ENCODE results near the gene HMGCL. TPM values are rescaled to one million over a fixed set of nuclear protein-coding genes. Genes with fewer than 3 reads are reported as not detected.

HMGCL gene
- total RNA-seq, 2 donors from 2014 or later = 18.9 to 21.1 TPM

DNA sequence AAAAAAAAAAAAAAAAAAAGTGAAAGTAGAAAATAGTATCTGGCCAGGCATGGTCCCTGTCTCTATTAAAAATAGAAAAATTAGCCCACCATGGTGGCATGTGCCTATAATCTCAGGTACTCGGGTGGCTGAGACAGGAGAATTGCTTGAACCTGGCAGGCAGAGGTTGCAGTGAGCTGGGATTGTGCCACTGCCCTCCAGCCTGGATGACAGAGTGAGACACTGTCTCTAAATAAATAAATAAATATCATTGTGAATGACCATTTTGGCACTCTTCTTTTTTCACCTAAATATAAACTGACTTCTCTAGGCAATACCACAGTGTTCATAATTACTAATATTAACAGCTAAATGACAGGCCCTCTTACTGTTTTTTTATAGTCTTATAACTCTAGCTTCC, 67.4 kb downstream of the HMGCL start:
- H3K4me1 ChIP-seq = no peaks in the 10 kb centered on the region
- H3K4me3 ChIP-seq = no peak overlapping the region
- H3K27me3 ChIP-seq = no peaks in the 10 kb centered on the region
- no peak overlapping the region for H3K27ac ChIP-seq
- H3K9me3 ChIP-seq = no peaks in the 10 kb centered on the region
- intact Hi-C loops (cut with DNase I) = no loop called here
- 84 to 93% methylated on average over 1 of the region's 1 CpG for WGBS, 2 donors
- peaks cover 44 to 63% of the 10 kb centered on the region in 2 donors for H3K36me3 ChIP-seq (replicated peaks in 1 of 2; ENCODE audit: insufficient read depth in 1 of 2, low read depth in 2 of 2)
- TF ChIP-seq POLR2A (IDR thresholded peaks at IDR 0.05) = no peak
- TF ChIP-seq, protein P1, sequence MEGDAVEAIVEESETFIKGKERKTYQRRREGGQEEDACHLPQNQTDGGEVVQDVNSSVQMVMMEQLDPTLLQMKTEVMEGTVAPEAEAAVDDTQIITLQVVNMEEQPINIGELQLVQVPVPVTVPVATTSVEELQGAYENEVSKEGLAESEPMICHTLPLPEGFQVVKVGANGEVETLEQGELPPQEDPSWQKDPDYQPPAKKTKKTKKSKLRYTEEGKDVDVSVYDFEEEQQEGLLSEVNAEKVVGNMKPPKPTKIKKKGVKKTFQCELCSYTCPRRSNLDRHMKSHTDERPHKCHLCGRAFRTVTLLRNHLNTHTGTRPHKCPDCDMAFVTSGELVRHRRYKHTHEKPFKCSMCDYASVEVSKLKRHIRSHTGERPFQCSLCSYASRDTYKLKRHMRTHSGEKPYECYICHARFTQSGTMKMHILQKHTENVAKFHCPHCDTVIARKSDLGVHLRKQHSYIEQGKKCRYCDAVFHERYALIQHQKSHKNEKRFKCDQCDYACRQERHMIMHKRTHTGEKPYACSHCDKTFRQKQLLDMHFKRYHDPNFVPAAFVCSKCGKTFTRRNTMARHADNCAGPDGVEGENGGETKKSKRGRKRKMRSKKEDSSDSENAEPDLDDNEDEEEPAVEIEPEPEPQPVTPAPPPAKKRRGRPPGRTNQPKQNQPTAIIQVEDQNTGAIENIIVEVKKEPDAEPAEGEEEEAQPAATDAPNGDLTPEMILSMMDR (IDR thresholded peaks at IDR 0.05) = no peak
- ATAC-seq (no peak), DNase-seq (no peak)

DNA sequence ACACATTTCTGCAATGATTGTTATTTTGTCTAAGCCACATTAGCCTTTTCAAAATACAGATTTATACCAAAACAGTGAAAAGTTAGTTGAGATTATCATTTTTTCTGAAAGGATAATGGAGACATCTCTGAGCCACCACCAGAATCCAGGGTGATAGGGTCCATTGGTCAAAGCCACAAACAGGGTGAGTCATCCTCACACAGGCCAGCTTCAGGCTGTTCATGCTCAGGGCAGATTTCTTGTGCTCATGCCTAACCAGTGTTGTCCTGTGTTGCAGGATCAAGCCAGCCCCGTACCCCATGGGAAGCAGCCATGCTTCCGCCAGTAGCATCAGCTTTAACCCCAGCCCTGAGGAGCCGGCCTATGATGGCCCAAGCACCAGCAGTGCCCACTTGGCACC, 68.6 kb downstream of the HMGCL start:
- DNase-seq = no peak
- Histone ChIP-seq H3K27ac (no peak overlapping the region), H3K36me3 (replicated peaks in 1 of 2; ENCODE audit: insufficient read depth in 1 of 2, low read depth in 2 of 2) (peaks cover 49 to 74% of the 10 kb centered on the region in 2 donors), H3K4me1 (peaks cover 3% of the 10 kb centered on the region), H3K4me3 (no peak overlapping the region), H3K9me3 (no peaks in the 10 kb centered on the region), H3K27me3 (no peaks in the 10 kb centered on the region)
- 83% methylated on average over 3 of the region's 3 CpGs; no CpG with 5 or more reads in 1 of the 2 donors for WGBS, 2 donors
- intact Hi-C loops (cut with DNase I) = no loop called here
- TF ChIP-seq, protein P1 (IDR thresholded peaks at IDR 0.05) = no peak
- no peak for TF ChIP-seq POLR2A (IDR thresholded peaks at IDR 0.05)
- ATAC-seq = no peak

- ATAC-seq (no peak), DNase-seq (no peak)
- H3K4me3 ChIP-seq = no peak overlapping the region
- no peaks in the 10 kb centered on the region for H3K27me3 ChIP-seq
- peaks cover 38 to 58% of the 10 kb centered on the region in 2 donors for H3K36me3 ChIP-seq (replicated peaks in 1 of 2; ENCODE audit: insufficient read depth in 1 of 2, low read depth in 2 of 2)
- TF ChIP-seq, protein P1 (IDR thresholded peaks at IDR 0.05) = no peak
- TF ChIP-seq POLR2A (IDR thresholded peaks at IDR 0.05) = no peak
- 45 to 50% methylated on average over 1 of the region's 1 CpG for WGBS, 2 donors
- H3K27ac ChIP-seq = no peak overlapping the region
- no peaks in the 10 kb centered on the region for H3K9me3 ChIP-seq
- intact Hi-C loops (cut with DNase I) = no loop called here
- H3K4me1 ChIP-seq = peaks cover 22% of the 10 kb centered on the region
These were observed 72.3 kb downstream of the HMGCL start for GRCh38 chr1:23752909-23753308.

Other genes with a start within 250 kb of the HMGCL start
- 100 to 1,000 TPM; 553 to 720 TPM for gene RPL11, start 133.6 kb downstream of the HMGCL start, total RNA-seq
- 10 to 100 TPM; 22.6 to 28.0 TPM for gene ELOA, start 82.0 kb downstream of the HMGCL start, total RNA-seq
- 10 to 100 TPM; 31.9 to 32.3 TPM for gene PITHD1, start 47.0 kb downstream of the HMGCL start, total RNA-seq
- 10 to 100 TPM; 20.4 to 28.5 TPM for gene LYPLA2, start 34.3 kb downstream of the HMGCL start, total RNA-seq
- 10 to 100 TPM; 29.3 to 32.7 TPM for gene GALE, start 24.7 kb downstream of the HMGCL start, total RNA-seq
- 10 to 100 TPM; 21.3 to 27.0 TPM for gene FUCA1, start 42.9 kb upstream of the HMGCL start, total RNA-seq
- not detected for gene CNR2, start 87.9 kb upstream of the HMGCL start, total RNA-seq
- 10 to 100 TPM; 54.4 to 64.6 TPM for gene PNRC2, start 134.4 kb upstream of the HMGCL start, total RNA-seq
- gene SRSF10, start 154.9 kb upstream of the HMGCL start, total RNA-seq = 10 to 100 TPM; 61.5 to 89.7 TPM